HUDEP-2 (cell line): ENCODE measurements around the gene TERT.

Experiments
- DNase-seq, 76 experiments: peaks; one replicate each; lab custom pipeline; 2025; ENCODE audit not compliant: unreplicated experiment in 76 of 76; lab: John Stamatoyannopoulos, UW

Gene TERT

GRCh38 chr5:1222621-1223277 is 72.1 kb downstream of the TERT start:
- DNase-seq = no peak

- no peak for DNase-seq
Observed at GRCh38 chr5:1222147-1222546, 72.7 kb downstream of the TERT start.

GRCh38 chr5:1221721-1222120 is 73.1 kb downstream of the TERT start:
- DNase-seq = no peak

GRCh38 chr5:1220831-1221230 is 74.0 kb downstream of the TERT start:
- DNase-seq = no peak

- DNase-seq = no peak
Observed at GRCh38 chr5:1220351-1220750, 74.5 kb downstream of the TERT start.

GRCh38 chr5:1219768-1220100 is 75.1 kb downstream of the TERT start:
- DNase-seq = no peak

- DNase-seq = no peak
Observed at GRCh38 chr5:1219098-1219767, 75.6 kb downstream of the TERT start.

- no peak for DNase-seq
Observed at GRCh38 chr5:1218351-1219080, 76.4 kb downstream of the TERT start.

GRCh38 chr5:1217596-1218206 is 77.2 kb downstream of the TERT start:
- DNase-seq = peak in 1 of 76 experiments; percentile 30

GRCh38 chr5:1216918-1217295 is 78.0 kb downstream of the TERT start:
- no peak for DNase-seq

GRCh38 chr5:1216211-1216917 is 78.5 kb downstream of the TERT start:
- DNase-seq = no peak

- DNase-seq = no peak
Observed at GRCh38 chr5:1215320-1216096, 79.4 kb downstream of the TERT start.

- no peak for DNase-seq
Observed at GRCh38 chr5:1214936-1215220, 80.0 kb downstream of the TERT start.

- no peak for DNase-seq
Observed at GRCh38 chr5:1214163-1214935, 80.5 kb downstream of the TERT start.

- DNase-seq = no peak
Observed at GRCh38 chr5:1213508-1214162, 81.2 kb downstream of the TERT start.

GRCh38 chr5:1212881-1213280 is 82.0 kb downstream of the TERT start:
- DNase-seq = no peak

- DNase-seq = no peak
Observed at GRCh38 chr5:1212271-1212670, 82.6 kb downstream of the TERT start.

GRCh38 chr5:1211701-1212100 is 83.2 kb downstream of the TERT start:
- no peak for DNase-seq

- no peak for DNase-seq
Observed at GRCh38 chr5:1210832-1211251, 84.0 kb downstream of the TERT start.
